ENCODE measurements around the gene ZDHHC7. TPM values are rescaled to one million over a fixed set of nuclear protein-coding genes. Genes with fewer than 3 reads are reported as not detected.

Gene ZDHHC7
- total RNA-seq, 2 experiments from 2014 or later, result 39.8 to 44.6 TPM

- peaks cover 13% of the 10 kb centered on the region for H3K36me3 Mint-ChIP-seq (ENCODE audit: low read depth)
- no peak overlapping the region for H3K4me3 Mint-ChIP-seq
- POLR2A ChIA-PET, result interaction anchor here (1.2 to 1.6 kb wide), 2 partner anchors 13 to 15 kb away, joined by 4 to 6 read pairs; partner anchors contain the start of gene KIAA0513
- H3K4me1 Mint-ChIP-seq (ENCODE audit: low read depth), result peaks cover 19% of the 10 kb centered on the region
- CTCF ChIA-PET, result interaction anchor here (1.1 kb wide), 1 partner anchor 44 kb away, joined by 3 read pairs; no protein-coding TSS in a partner anchor
- H3K27ac ChIP-seq (ENCODE audit: low read depth in 1 of 2, low read length in 2 of 2), result no peak overlapping the region
- no peaks in the 10 kb centered on the region for H3K9me3 Mint-ChIP-seq
- intact Hi-C loops (cut with DNase I, micrococcal nuclease), result no loop called here
- no peaks in the 10 kb centered on the region for H3K36me3 ChIP-seq (ENCODE audit: insufficient read depth, low read length)
- no peaks in the 10 kb centered on the region for H3K27me3 Mint-ChIP-seq
- no peak for TF ChIP-seq CTCF (IDR thresholded peaks at IDR 0.05)
- no peaks in the 10 kb centered on the region for H3K9me3 ChIP-seq (ENCODE audit: control insufficient read depth in 1 of 2, insufficient read depth in 1 of 2, low read length in 2 of 2)
- no peak overlapping the region for H3K4me3 ChIP-seq (ENCODE audit: low read length)
- H3K4me1 ChIP-seq (ENCODE audit: insufficient read depth, low read length), result peaks cover 12% of the 10 kb centered on the region
- DNase-seq (no peak), ATAC-seq (ENCODE audit: poor library complexity) (no peak)
- H3K27me3 ChIP-seq (ENCODE audit: control insufficient read depth in 1 of 2, insufficient read depth in 2 of 2, low read length in 2 of 2), result no peaks in the 10 kb centered on the region
- no peak overlapping the region for H3K27ac Mint-ChIP-seq
Measured at GRCh38 chr16:85042606-85043005, 31.3 kb upstream of the ZDHHC7 start.

GRCh38 chr16:85042167-85042526 is 30.8 kb upstream of the ZDHHC7 start:
- Histone ChIP-seq H3K4me3 (ENCODE audit: low read length) (no peak overlapping the region), H3K9me3 (ENCODE audit: control insufficient read depth in 1 of 2, insufficient read depth in 1 of 2, low read length in 2 of 2) (no peaks in the 10 kb centered on the region), H3K4me1 (ENCODE audit: insufficient read depth, low read length) (peaks cover 8% of the 10 kb centered on the region), H3K27me3 (ENCODE audit: control insufficient read depth in 1 of 2, insufficient read depth in 2 of 2, low read length in 2 of 2) (no peaks in the 10 kb centered on the region), H3K27ac (ENCODE audit: low read depth in 1 of 2, low read length in 2 of 2) (no peak overlapping the region), H3K36me3 (ENCODE audit: insufficient read depth, low read length) (no peaks in the 10 kb centered on the region)
- no peak overlapping the region for H3K27ac Mint-ChIP-seq
- POLR2A ChIA-PET, result interaction anchor here (1.6 kb wide), 1 partner anchor 15 kb away, joined by 6 read pairs; the partner anchor contains the start of gene KIAA0513
- no peak for DNase-seq
- no peak overlapping the region for H3K4me3 Mint-ChIP-seq
- no peaks in the 10 kb centered on the region for H3K27me3 Mint-ChIP-seq
- no peaks in the 10 kb centered on the region for H3K9me3 Mint-ChIP-seq
- CTCF ChIA-PET, result no interaction called here
- intact Hi-C loops (cut with DNase I, micrococcal nuclease), result no loop called here
- no peak for TF ChIP-seq CTCF (IDR thresholded peaks at IDR 0.05)
- ATAC-seq (ENCODE audit: poor library complexity), result no peak
- H3K4me1 Mint-ChIP-seq (ENCODE audit: low read depth), result peaks cover 15% of the 10 kb centered on the region
- peaks cover 16% of the 10 kb centered on the region for H3K36me3 Mint-ChIP-seq (ENCODE audit: low read depth)

- Mint-ChIP-seq H3K36me3 (ENCODE audit: low read depth) (peaks cover 19% of the 10 kb centered on the region), H3K9me3 (no peaks in the 10 kb centered on the region), H3K27me3 (no peaks in the 10 kb centered on the region), H3K4me1 (ENCODE audit: low read depth) (peaks cover 8% of the 10 kb centered on the region), H3K4me3 (no peak overlapping the region), H3K27ac (no peak overlapping the region)
- ATAC-seq (ENCODE audit: poor library complexity) (no peak), DNase-seq (no peak)
- ChIA-PET POLR2A (interaction anchor here (1.6 kb wide), 1 partner anchor 14 kb away, joined by 6 read pairs; the partner anchor contains the start of gene KIAA0513), CTCF (no interaction called here)
- Histone ChIP-seq H3K4me1 (ENCODE audit: insufficient read depth, low read length) (peaks cover 2% of the 10 kb centered on the region), H3K27me3 (ENCODE audit: control insufficient read depth in 1 of 2, insufficient read depth in 2 of 2, low read length in 2 of 2) (no peaks in the 10 kb centered on the region), H3K4me3 (ENCODE audit: low read length) (no peak overlapping the region), H3K9me3 (ENCODE audit: control insufficient read depth in 1 of 2, insufficient read depth in 1 of 2, low read length in 2 of 2) (no peaks in the 10 kb centered on the region), H3K27ac (ENCODE audit: low read depth in 1 of 2, low read length in 2 of 2) (no peak overlapping the region), H3K36me3 (ENCODE audit: insufficient read depth, low read length) (no peaks in the 10 kb centered on the region)
- no peak for TF ChIP-seq CTCF (IDR thresholded peaks at IDR 0.05)
- intact Hi-C loops (cut with DNase I, micrococcal nuclease), result no loop called here
Measured at GRCh38 chr16:85041219-85042166, 30.2 kb upstream of the ZDHHC7 start.

All from CD4-positive, alpha-beta T cell (primary cell).